ENCODE results near the gene AFF2. TPM values are rescaled to one million over a fixed set of nuclear protein-coding genes. Genes with fewer than 3 reads are reported as not detected.

The AFF2 gene
- total RNA-seq, 2 donors from 2014 or later = 0.89 to 3.2 TPM

DNA sequence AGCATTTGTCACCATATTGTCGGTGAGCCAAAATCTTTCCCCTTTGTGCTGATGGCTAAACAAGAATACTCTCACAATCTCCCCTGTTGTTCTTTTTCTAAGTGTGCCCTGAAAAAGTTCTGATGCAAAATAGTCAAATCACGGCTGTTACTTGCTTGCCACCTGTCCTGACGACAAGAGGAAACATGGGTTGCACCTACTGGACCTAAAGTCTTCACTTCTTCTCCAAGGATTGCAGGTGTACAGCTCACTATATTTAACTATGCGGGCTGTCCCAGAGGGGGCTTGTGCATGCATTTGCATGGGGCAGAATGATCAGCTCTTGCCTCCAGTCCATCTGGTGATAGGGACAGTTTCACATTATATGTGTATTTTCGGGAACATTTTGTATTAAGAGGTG, 21.6 kb downstream of the AFF2 start:
- DNase-seq (ENCODE audit: low spot score) = no peak
- no peaks in the 10 kb centered on the region for H3K36me3 ChIP-seq
- no peak overlapping the region for H3K27ac ChIP-seq
- H3K27me3 ChIP-seq = no peaks in the 10 kb centered on the region
- TF ChIP-seq, protein P1, sequence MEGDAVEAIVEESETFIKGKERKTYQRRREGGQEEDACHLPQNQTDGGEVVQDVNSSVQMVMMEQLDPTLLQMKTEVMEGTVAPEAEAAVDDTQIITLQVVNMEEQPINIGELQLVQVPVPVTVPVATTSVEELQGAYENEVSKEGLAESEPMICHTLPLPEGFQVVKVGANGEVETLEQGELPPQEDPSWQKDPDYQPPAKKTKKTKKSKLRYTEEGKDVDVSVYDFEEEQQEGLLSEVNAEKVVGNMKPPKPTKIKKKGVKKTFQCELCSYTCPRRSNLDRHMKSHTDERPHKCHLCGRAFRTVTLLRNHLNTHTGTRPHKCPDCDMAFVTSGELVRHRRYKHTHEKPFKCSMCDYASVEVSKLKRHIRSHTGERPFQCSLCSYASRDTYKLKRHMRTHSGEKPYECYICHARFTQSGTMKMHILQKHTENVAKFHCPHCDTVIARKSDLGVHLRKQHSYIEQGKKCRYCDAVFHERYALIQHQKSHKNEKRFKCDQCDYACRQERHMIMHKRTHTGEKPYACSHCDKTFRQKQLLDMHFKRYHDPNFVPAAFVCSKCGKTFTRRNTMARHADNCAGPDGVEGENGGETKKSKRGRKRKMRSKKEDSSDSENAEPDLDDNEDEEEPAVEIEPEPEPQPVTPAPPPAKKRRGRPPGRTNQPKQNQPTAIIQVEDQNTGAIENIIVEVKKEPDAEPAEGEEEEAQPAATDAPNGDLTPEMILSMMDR (IDR thresholded peaks at IDR 0.05) = no peak
- no peaks in the 10 kb centered on the region for H3K9me3 ChIP-seq
- H3K4me3 ChIP-seq = no peak overlapping the region
- no peaks in the 10 kb centered on the region for H3K4me1 ChIP-seq

DNA sequence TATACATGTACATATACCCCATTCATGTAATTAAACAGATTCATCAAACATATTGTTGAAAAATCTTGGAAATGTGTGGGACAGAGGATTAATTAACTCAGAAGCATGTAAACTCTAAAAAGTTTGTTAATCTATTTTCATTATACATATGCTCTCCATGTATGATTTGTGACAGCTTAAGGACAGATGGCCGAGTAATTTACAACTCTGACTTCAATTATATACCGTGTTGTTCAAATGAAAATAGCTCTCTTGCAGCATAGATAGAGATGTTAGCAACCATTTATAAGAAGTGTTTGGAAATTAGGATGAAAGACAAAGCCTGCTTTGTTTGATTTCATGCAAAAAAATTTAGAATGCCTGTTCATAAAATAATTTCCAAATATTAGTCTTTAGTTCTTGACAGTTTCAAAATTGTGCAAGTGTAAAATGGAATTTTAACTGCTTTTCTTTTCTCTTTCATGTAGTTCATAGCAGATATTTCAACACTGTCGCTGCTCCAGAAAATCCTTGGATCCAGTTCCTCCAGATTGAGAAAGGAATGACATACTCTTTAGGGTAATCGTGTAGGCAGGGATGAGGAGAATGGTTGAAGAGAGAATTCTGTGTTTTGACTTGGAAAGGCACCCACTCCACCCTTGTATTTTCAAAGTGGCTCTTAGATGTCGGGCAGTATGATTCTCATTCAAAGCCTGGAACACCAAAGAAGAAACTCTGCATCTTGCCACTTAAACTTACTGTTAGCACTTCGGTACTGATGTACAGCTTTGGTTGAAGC, 23.1 kb downstream of the AFF2 start:
- Histone ChIP-seq H3K4me3 (no peak overlapping the region), H3K4me1 (no peaks in the 10 kb centered on the region), H3K27ac (no peak overlapping the region), H3K36me3 (no peaks in the 10 kb centered on the region), H3K9me3 (no peaks in the 10 kb centered on the region), H3K27me3 (no peaks in the 10 kb centered on the region)
- DNase-seq (ENCODE audit: low spot score) = no peak
- TF ChIP-seq, protein P1 (IDR thresholded peaks at IDR 0.05) = no peak

DNA sequence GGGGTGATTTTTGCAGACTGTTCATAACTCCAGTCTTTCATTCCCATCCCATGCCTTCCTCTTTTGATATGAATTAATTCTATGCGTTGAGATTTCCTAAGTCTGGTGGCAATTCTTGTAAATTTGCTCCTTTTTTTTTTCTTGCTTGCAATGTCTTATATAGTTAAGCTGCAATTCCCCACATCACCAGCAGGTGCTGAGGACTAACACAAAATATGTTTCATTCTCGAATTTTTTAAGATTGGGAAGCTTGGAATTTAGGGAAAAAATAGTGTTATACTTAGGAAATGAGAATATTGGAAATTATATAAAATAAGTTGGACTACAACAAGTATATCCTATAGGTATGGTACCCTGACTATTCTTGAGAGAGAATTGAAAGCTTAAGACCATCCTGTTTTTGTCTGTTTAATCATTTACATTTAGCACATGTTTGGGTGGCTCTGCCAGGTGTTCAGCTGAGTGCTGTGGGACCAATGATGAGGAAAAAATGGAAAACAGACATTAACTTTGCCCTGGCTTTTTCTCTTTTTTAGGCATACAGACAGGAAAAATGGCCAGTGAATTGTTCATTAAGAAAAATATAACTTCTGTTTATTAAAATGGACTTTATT, 30.2 kb downstream of the AFF2 start:
- TF ChIP-seq, protein P1 (IDR thresholded peaks at IDR 0.05) = peak; percentile 50 to 69
- no peaks in the 10 kb centered on the region for H3K9me3 ChIP-seq

DNA sequence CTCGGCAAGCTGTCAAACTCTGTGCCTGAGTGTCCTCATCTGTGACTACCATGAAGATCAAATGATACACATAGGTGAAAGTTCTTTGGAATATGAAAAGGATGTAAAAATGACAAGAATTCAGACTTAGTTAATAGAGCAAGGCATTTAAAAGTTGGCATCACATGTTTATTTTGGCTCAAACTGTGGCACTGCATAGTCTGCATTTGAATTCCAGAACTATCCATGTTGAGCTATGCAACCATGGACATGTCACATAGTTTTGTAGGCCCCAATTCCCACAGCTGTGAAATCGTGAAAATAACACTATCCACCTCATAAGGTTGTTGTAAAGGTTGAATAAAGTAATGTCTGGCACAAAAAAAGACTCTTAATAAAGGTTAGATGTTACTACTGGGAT, 33.9 kb downstream of the AFF2 start:
- TF ChIP-seq, protein P1 (IDR thresholded peaks at IDR 0.05) = no peak
- no peak overlapping the region for H3K4me3 ChIP-seq
- no peaks in the 10 kb centered on the region for H3K9me3 ChIP-seq
- H3K27me3 ChIP-seq = no peaks in the 10 kb centered on the region
- H3K36me3 ChIP-seq = no peaks in the 10 kb centered on the region
- DNase-seq (ENCODE audit: low spot score) = no peak
- no peak overlapping the region for H3K27ac ChIP-seq
- no peaks in the 10 kb centered on the region for H3K4me1 ChIP-seq

More for the DNA sequence above, 30.2 kb downstream of the AFF2 start:
- Histone ChIP-seq H3K4me3 (no peak overlapping the region), H3K27me3 (no peaks in the 10 kb centered on the region), H3K4me1 (no peaks in the 10 kb centered on the region), H3K27ac (no peak overlapping the region), H3K36me3 (no peaks in the 10 kb centered on the region)
- DNase-seq (ENCODE audit: low spot score) = no peak

DNA sequence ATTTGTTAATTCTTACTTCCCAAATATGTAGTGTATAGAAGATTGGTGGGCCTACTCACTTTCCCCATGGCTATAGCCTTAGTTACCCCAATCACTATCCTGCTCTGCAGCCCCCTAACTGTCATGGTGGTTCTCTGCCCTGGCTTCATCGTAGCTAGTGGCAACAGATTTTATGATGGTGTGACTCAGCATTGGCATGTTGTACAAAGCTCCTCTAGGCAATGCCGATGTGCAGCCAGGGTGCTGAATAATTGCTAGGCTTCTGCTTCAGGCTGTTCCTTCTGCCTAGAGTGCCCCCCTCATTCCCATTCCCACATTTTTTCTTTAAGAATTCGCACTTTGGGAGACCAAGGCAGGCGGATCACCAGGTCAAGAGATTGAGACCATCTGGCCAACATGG, 35.2 kb downstream of the AFF2 start:
- no peak overlapping the region for H3K27ac ChIP-seq
- no peaks in the 10 kb centered on the region for H3K9me3 ChIP-seq
- H3K27me3 ChIP-seq = no peaks in the 10 kb centered on the region
- DNase-seq (ENCODE audit: low spot score) = no peak
- H3K36me3 ChIP-seq = no peaks in the 10 kb centered on the region
- no peaks in the 10 kb centered on the region for H3K4me1 ChIP-seq
- TF ChIP-seq, protein P1 (IDR thresholded peaks at IDR 0.05) = no peak
- no peak overlapping the region for H3K4me3 ChIP-seq

Measured in right atrium auricular region (tissue), 2 donors.